ENCODE measurements around the gene BCDIN3D.

Gene BCDIN3D

GRCh38 chr12:49819786-49820185 is 23.1 kb downstream of the BCDIN3D start:
- no peak for DNase-seq (ENCODE audit: low read depth, low spot score)

DNA sequence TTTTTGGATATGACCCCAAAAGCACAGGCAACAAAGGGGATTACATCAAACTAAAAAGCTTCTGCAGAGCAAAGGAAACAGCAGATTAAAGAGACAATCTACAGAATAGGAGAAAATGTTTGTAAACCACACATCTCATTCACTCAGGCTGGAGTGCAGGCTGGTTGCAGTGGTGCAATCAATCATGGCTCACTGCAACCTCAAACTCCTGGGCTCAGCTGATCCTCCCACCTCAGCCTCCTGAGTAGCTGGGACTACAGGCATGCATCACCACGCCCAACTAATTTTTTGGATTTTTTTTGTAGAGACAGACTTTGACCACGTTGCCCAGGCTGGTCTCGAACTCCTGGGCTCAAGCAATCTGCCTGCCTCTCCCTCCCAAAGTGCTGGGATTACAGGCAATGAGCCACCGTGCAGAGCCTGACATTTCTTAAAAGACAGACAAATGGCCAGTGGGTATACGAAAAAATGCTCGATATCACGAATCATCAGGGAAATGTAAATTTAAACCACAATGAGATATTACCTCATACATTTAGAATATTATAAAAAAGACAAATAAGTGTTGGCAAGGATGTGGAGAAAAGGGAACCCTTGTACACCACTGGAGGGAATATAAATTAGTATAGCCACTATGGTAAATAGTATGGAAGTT is 24.5 kb downstream of the BCDIN3D start:
- DNase-seq (ENCODE audit: low read depth, low spot score), result no peak

GRCh38 chr12:49813131-49813530 is 29.8 kb downstream of the BCDIN3D start:
- peak; percentile 35 for DNase-seq (ENCODE audit: low read depth, low spot score)

- DNase-seq (ENCODE audit: low read depth, low spot score), result no peak
Measured at GRCh38 chr12:49811961-49812401, 30.9 kb downstream of the BCDIN3D start.

DNA sequence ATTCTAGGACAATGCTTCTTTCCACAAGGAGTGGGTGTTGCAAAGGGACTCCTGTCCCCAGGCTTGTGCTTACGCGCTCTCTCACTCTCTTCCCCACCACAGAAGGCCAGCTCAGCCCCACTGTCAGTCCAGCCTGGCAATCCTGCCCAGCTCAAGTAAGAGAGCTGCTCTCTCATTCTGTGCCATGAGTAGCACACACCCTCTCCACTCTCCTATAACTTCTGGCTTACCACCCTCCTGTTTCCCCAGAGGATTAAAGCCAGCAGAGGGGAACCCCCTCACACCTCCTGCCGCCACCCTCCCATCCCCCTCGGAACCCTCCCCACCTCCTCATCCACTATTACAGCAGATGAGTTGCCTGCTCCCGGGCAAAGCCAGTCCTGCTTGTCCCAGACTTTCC is 31.8 kb downstream of the BCDIN3D start:
- no peak for DNase-seq (ENCODE audit: low read depth, low spot score)

- no peak for DNase-seq (ENCODE audit: low read depth, low spot score)
Measured at GRCh38 chr12:49809906-49810389, 33.0 kb downstream of the BCDIN3D start.

DNA sequence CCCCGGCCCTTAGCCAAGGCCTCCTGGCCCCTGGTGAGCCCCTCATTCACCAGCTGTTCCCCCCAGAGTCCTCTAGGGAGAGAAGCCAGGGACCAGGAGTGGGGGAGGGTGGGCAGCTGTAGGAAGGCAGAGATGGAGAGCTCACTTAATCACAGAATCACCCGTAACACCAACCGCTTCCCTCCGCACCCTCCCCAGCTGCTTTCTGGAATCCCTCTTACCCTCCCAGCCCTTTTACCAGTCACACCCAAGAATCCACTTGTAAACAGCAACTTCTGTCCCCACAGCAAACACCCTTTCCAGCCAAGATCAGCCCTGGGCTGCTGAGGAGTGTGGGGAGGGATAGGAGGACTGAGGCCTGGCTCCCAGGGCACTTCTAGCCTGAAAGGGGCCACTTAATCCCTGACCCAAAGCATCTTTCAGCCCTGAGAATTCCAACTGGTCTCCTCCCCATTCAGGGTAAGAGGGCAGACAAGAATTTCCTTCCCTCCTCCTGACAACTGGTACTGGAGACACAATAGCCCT is 33.5 kb downstream of the BCDIN3D start:
- DNase-seq (ENCODE audit: low read depth, low spot score), result peak; percentile 50

- peak; percentile 83 for DNase-seq (ENCODE audit: low read depth, low spot score)
Measured at GRCh38 chr12:49808686-49809380, 34.1 kb downstream of the BCDIN3D start.

GRCh38 chr12:49807991-49808580 is 34.8 kb downstream of the BCDIN3D start:
- no peak for DNase-seq (ENCODE audit: low read depth, low spot score)

GRCh38 chr12:49806877-49807276 is 36.0 kb downstream of the BCDIN3D start:
- DNase-seq (ENCODE audit: low read depth, low spot score), result no peak

DNA sequence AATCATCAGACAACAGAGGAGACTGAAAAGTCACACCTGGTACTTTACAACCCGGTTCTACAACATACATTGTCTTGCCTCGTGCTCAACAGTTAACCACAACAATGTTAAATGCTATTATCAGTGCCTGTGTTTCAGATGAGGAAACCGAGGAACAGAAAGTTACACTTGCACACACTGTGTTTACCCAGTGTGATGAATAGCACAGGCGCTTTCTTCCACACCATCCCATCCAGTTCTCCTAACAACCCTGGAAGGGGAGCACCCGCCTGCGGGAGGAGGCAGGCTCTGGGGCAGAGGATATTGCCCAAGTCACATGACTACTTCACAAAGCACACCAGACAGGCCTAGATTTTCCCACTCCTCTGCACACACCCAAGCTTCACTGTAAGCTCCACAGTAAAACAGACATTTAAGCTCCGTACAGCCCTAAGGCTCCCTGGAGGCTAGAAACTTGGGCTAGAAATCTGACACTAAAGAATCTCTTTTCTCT is 36.5 kb downstream of the BCDIN3D start:
- no peak for DNase-seq (ENCODE audit: low read depth, low spot score)

- DNase-seq (ENCODE audit: low read depth, low spot score), result no peak
Measured at GRCh38 chr12:49805409-49805808, 37.5 kb downstream of the BCDIN3D start.

- DNase-seq (ENCODE audit: low read depth, low spot score), result no peak
Measured at GRCh38 chr12:49804821-49805220, 38.1 kb downstream of the BCDIN3D start.

DNA sequence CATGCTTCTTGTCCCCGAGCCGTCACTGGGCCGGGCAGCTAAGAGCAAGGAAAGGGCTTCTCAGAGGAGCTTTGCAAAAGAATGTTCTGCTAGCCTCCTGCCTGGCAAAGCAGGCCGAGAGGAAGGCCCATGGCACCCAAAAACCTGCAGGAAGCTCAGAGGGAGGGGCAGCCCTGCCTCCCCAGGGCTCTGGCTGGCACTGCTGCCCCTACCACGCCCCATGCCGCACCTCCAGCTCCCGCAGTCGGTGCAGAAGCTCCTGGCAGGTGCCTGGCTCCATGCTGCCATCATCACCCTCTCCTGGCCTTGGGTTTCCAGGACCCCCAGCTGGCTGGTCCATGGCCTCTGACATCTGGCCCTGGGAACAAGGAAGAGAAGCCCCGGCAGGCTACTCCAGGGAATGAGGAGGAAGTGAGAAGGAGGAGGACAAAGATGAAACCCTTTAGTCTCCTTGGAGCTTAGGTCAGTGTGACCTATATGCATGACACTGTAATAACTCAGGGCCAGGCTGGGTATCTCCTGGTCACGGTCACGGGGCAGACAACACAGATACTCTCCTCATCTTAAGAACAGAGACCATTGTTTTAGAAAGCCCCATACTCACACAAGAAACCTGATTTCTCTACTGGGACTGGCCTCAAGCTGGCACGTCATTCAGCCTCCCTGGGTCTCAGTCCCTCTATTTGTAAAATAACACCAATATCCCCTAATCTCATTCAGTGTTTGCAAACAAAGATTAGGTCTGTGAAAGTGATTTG is 39.0 kb downstream of the BCDIN3D start:
- no peak for DNase-seq (ENCODE audit: low read depth, low spot score)

- DNase-seq (ENCODE audit: low read depth, low spot score), result no peak
Measured at GRCh38 chr12:49801141-49802063, 41.5 kb downstream of the BCDIN3D start.

- no peak for DNase-seq (ENCODE audit: low read depth, low spot score)
Measured at GRCh38 chr12:49800421-49801140, 42.3 kb downstream of the BCDIN3D start.

GRCh38 chr12:49798934-49799333 is 44.0 kb downstream of the BCDIN3D start:
- no peak for DNase-seq (ENCODE audit: low read depth, low spot score)

GRCh38 chr12:49798248-49798647 is 44.7 kb downstream of the BCDIN3D start:
- no peak for DNase-seq (ENCODE audit: low read depth, low spot score)

GRCh38 chr12:49797449-49797776 is 45.5 kb downstream of the BCDIN3D start:
- no peak for DNase-seq (ENCODE audit: low read depth, low spot score)

All from astrocyte of the hippocampus (primary cell).